Transverse colon (tissue), 4 donors: ENCODE measurements around the gene PHF20. TPM values are rescaled to one million over a fixed set of nuclear protein-coding genes. Genes with fewer than 3 reads are reported as not detected.

ENCODE experiments used
- DNase-seq: peaks from one replicate; pipeline ENCODE4 v3.0.0-alpha.2; 2019
- H3K27ac ChIP-seq, 4 donors: fragments of 200-600 bp; sonication (generic); 2 replicates each; pipeline ENCODE4 v1.5.1; 2016 to 2018; ENCODE audit warnings: inconsistent platforms in 4 of 4
- H3K27me3 ChIP-seq: fragments of 200-600 bp; sonication (generic); 2 replicates; pipeline ENCODE4 v1.5.1; 2017; ENCODE audit warnings: inconsistent platforms
- H3K36me3 ChIP-seq, 4 donors: fragments of 200-600 bp; sonication (generic); 2 replicates each; pipeline ENCODE4 v1.5.1; 2017 to 2019; ENCODE audit warnings: inconsistent platforms in 4 of 4
- H3K4me1 ChIP-seq, 4 donors: fragments of 200-600 bp; sonication (generic); 2 replicates each; pipeline ENCODE4 v1.5.1; 2017 to 2020; ENCODE audit warnings: inconsistent platforms in 4 of 4
- H3K4me3 ChIP-seq, 4 donors: fragments of 200-600 bp; sonication (generic); 1 replicate in 1 of 4; 2 replicates in 3 of 4; pipeline versions ENCODE4 v1.5.1 to v1.6.1; 2017 to 2019; ENCODE audit warnings: inconsistent platforms in 4 of 4
- H3K9me3 ChIP-seq, 2 donors: fragments of 200-600 bp; sonication (generic); 2 replicates each; pipeline ENCODE4 v1.5.1; 2017 to 2019; ENCODE audit warnings: inconsistent platforms in 2 of 2
- CTCF ChIP-seq, 5 experiments: fragments of 200-600 bp in 3 of 5; fragments of 450-650 bp in 2 of 5; sonication (generic) in 3 of 5; IDR thresholded peaks; 1 replicate in 2 of 5; 2 replicates in 3 of 5; pipeline ENCODE4 v1.5.1; 2016 to 2017; ENCODE audit warnings: antibody characterized with exemption in 5 of 5, inconsistent platforms in 3 of 5, mild to moderate bottlenecking in 2 of 5, moderate library complexity in 1 of 5
- EP300 ChIP-seq: sonication (generic); formaldehyde crosslinking; IDR thresholded peaks from one replicate; pipeline ENCODE4 v1.6.1; 2017; ENCODE audit warnings: antibody characterized with exemption, low read depth
- POLR2A ChIP-seq: fragments of 450-650 bp; IDR thresholded peaks from one replicate; pipeline ENCODE4 v1.6.1; 2016; ENCODE audit warnings: antibody characterized with exemption, mild to moderate bottlenecking, moderate library complexity
- POLR2AphosphoS5 ChIP-seq, 3 donors: sonication (generic); formaldehyde crosslinking; IDR thresholded peaks; one replicate each; pipeline ENCODE4 v1.6.1; 2016; ENCODE audit warnings: antibody characterized with exemption in 3 of 3
- WGBS, 2 donors: methylation state at CpG; one replicate each; pipeline ENCODE4 v1.1.5; 2018; ENCODE audit warnings: low coverage in 1 of 2; 5-methylcytosine and 5-hydroxymethylcytosine counted together
- in situ Hi-C, 4 donors: fragments of 200-750 bp; cut with MboI; loops; one replicate each; pipeline versions ENCODE4 v1.15.0 to v1.15.1; 2017; ENCODE audit warnings: low sequenced_read_pairs in 3 of 4, low pct_ligation_motif_present in 1 of 4, low pct_unique_long_range_greater_than_20kb in 1 of 4
- intact Hi-C: fragments of 100-400 bp; cut with DNase I; formaldehyde crosslinking; loops from one replicate; pipeline ENCODE4 v1.15.1; 2023; ENCODE audit warnings: low total_unique reads
- total RNA-seq, 4 donors: library from RNA; depleted of rRNA; stranded (reverse); fragments of >200 nt; gene quantifications; one replicate each; pipeline ENCODE4 v1.1.0, GENCODE V29; 2016

The PHF20 gene
- total RNA-seq, 4 donors from 2014 or later, result 20.6 to 88.6 (median 43.1) TPM

GRCh38 chr20:35920523-35920922 lies 148.7 kb downstream of the PHF20 start:
- H3K36me3 ChIP-seq, result peaks cover 0 to 36% (median 5%) of the 10 kb centered on the region in 4 donors
- H3K27me3 ChIP-seq, result no peaks in the 10 kb centered on the region
- H3K27ac ChIP-seq, result no peak overlapping the region
- no peak for TF ChIP-seq POLR2AphosphoS5 (IDR thresholded peaks at IDR 0.05)
- intact Hi-C loops (no loop called here), in situ Hi-C loops (no loop called here)
- 87 to 92% methylated on average over 3 of the region's 3 CpGs for WGBS, 2 donors
- no peak overlapping the region for H3K4me3 ChIP-seq
- no peaks in the 10 kb centered on the region for H3K9me3 ChIP-seq
- no peaks in the 10 kb centered on the region for H3K4me1 ChIP-seq
- no peak for DNase-seq

- intact Hi-C loops (no loop called here), in situ Hi-C loops (no loop called here)
Observed at GRCh38 chr20:35929301-35929700, 157.5 kb downstream of the PHF20 start.

GRCh38 chr20:35934050-35934449 lies 162.2 kb downstream of the PHF20 start:
- H3K4me1 ChIP-seq, result no peaks in the 10 kb centered on the region
- H3K27ac ChIP-seq, result no peak overlapping the region
- intact Hi-C loops, result no loop called here
- no peak overlapping the region for H3K4me3 ChIP-seq
- H3K9me3 ChIP-seq, result no peaks in the 10 kb centered on the region
- in situ Hi-C loops, result no loop called here
- WGBS, 2 donors, result 60 to 94% methylated on average over 1 to 4 of the region's 4 CpGs
- no peaks in the 10 kb centered on the region for H3K27me3 ChIP-seq
- H3K36me3 ChIP-seq, result peaks cover 0 to 17% (median 8%) of the 10 kb centered on the region in 4 donors
- DNase-seq, result no peak
- no peak for TF ChIP-seq EP300
- no peak for TF ChIP-seq POLR2A
- no peak for TF ChIP-seq CTCF (IDR thresholded peaks at IDR 0.05)
- no peak for TF ChIP-seq POLR2AphosphoS5 (IDR thresholded peaks at IDR 0.05)

More at GRCh38 chr20:35929301-35929700, 157.5 kb downstream of the PHF20 start:
- Histone ChIP-seq H3K27ac (no peak overlapping the region), H3K4me1 (no peaks in the 10 kb centered on the region), H3K27me3 (no peaks in the 10 kb centered on the region), H3K9me3 (no peaks in the 10 kb centered on the region), H3K36me3 (peaks cover 0 to 20% (median 6%) of the 10 kb centered on the region in 4 donors), H3K4me3 (no peak overlapping the region)
- DNase-seq, result no peak
- TF ChIP-seq CTCF (IDR thresholded peaks at IDR 0.05), result no peak
- TF ChIP-seq EP300, result no peak
- no peak for TF ChIP-seq POLR2A
- no peak for TF ChIP-seq POLR2AphosphoS5 (IDR thresholded peaks at IDR 0.05)
- 95% methylated on average over 2 of the region's 2 CpGs; no CpG with 5 or more reads in 1 of the 2 donors for WGBS, 2 donors

- Histone ChIP-seq H3K4me3 (no peak overlapping the region), H3K36me3 (peaks cover 0 to 44% (median 12%) of the 10 kb centered on the region in 4 donors), H3K27me3 (no peaks in the 10 kb centered on the region), H3K9me3 (no peaks in the 10 kb centered on the region), H3K4me1 (no peaks in the 10 kb centered on the region), H3K27ac (no peak overlapping the region)
- no peak for DNase-seq
- 97 to 100% methylated on average over 3 of the region's 3 CpGs for WGBS, 2 donors
- intact Hi-C loops (no loop called here), in situ Hi-C loops (no loop called here)
- TF ChIP-seq EP300 (no peak), CTCF (IDR thresholded peaks at IDR 0.05) (no peak)
Observed at GRCh38 chr20:35939264-35939663, 167.4 kb downstream of the PHF20 start.

GRCh38 chr20:35941620-35942019 lies 169.8 kb downstream of the PHF20 start:
- no peak for DNase-seq
- Histone ChIP-seq H3K36me3 (peaks cover 0 to 44% (median 14%) of the 10 kb centered on the region in 4 donors), H3K4me3 (no peak overlapping the region), H3K9me3 (no peaks in the 10 kb centered on the region), H3K27ac (no peak overlapping the region), H3K4me1 (no peaks in the 10 kb centered on the region), H3K27me3 (no peaks in the 10 kb centered on the region)
- intact Hi-C loops, result no loop called here
- in situ Hi-C loops, result no loop called here
- 94 to 100% methylated on average over 2 of the region's 2 CpGs for WGBS, 2 donors
- TF ChIP-seq EP300 (no peak), POLR2A (no peak), CTCF (IDR thresholded peaks at IDR 0.05) (no peak), POLR2AphosphoS5 (IDR thresholded peaks at IDR 0.05) (no peak)
